ENCODE results near the gene VPS52.
"Not testable (repeated sequence)": the region's sequence is repeated elsewhere in the genome, so short reads cannot be mapped to it uniquely, and the experiment has no call there.

The VPS52 gene

DNA sequence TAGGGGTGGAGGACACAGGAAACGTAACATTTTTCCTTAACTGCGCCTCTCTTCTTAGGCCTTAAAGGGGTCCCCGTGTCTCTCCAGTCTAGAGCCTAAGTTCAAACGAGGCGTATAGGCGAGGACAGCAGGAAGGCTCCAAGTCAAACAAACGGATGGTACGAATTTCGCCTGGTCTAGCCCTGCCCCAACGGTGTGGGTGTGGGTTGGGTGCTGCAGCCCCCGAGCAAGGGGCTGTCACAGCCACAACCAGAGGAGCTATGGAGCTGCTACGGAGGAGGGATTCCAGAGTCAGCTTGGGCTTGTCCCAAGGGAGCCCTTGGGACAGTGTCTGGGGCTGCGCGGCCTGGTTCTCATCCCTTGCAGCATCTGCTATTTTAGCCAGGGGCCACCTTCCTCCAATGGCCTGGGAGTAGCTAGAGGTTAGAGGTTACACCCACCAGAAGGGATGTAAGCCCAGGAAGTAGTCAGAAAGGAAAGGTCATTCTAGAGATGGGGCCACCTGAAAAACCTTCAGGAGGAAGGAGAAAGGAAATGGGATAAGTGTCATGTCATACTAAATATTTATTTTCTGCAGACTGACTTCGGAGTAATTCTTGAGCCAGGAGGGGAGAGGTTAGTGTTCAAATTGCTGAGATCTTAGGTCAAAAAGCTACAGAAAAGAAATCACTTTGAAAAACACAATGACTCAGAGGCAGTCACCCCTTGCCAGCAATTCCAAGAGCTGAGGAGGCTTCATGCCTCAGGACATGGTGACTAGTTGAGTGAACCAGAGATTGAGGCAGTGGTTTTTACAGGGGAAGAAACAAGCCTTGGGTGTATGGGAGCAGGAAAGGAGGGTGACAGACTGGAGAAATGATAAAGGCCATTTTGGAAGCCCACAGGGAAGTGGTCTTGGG is 21.7 kb downstream of the VPS52 start:
- DNase-seq: no peak

DNA sequence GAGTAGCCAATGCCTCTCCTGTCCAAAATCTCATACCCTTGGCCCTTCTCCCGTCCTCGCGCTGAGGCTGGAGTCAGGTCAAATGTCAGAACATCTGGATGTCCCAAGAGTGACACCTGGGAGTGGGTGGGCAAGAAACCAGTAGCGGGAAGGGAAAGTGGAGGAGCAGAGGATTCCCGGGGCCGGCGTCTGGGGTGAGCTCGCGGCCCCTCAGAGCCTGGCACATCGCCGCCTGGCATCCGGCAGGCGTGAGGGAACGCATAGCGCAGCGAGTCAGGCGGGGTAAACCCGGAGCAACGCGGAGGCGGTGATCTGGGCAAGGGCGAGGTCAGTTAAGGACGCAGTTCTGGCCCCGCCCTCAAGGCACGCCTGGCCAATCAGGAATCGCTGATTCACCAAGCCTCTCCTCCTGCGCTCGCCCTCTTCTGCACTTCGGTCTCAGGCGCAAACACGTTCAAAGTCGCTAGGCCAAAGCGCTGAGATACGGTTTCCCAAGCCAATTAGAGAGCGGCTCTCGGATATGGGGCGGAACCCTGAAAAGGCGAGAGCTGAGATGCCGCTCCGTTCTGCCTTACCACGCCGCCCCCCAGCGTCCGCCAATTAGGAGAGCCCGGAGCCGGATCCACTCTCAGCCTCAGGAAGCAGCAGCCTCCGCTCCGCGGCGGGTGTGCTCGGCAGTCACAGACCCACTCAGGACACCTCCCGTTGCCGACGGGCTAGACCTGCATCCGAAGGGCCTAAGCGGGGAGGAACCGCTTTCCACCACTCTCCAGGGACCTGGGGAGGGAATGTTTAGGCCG is 22.5 kb downstream of the VPS52 start:
- peak; percentile 99 for DNase-seq

DNA sequence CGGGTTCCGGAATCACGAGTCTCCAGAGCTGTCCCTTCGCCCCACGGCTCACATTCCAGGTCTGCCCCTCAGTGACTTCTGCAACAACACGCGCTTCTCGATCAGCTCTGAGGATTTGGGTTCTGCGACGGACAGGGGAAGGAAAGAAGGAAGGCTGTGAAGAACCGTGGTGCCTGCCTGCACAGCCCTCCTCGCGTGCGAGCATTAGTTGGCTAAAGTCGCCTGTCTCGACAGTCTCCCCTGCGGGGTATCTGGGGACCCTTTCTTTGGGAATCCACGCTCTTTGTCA is 23.1 kb downstream of the VPS52 start:
- no peak for DNase-seq

DNA sequence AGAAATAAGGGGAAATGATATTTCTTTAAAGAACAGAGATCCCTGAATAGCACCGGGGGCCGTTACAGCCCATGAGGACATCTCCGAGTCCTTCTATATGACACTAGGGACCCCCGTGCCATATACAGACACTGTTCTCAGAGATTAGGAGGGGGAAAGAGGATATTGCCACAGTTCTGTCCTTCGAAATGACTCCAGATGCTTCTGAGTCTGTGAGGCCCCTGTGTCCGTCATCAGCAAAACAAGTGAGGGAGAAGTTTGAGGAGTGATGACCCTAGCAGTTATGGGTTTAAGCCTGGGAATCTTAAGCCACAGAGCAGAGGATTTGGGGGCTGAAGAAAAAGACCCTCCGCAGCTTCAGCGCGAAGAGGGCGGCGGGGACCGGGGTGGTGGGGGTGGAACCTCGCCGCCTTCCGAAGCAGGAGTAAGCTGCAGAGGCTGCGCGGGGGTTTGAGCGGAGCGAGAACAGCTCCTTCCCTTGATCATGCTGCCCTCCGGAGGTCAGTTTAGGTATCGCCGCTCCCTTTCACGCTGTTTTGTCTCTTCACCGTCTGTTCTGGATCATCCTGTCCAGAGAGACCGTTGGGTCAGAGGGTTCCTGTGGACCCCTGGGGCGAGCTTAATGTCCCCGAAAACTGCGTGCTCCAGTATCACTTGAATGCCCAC is 23.6 kb downstream of the VPS52 start:
- DNase-seq: peak; percentile 70

DNA sequence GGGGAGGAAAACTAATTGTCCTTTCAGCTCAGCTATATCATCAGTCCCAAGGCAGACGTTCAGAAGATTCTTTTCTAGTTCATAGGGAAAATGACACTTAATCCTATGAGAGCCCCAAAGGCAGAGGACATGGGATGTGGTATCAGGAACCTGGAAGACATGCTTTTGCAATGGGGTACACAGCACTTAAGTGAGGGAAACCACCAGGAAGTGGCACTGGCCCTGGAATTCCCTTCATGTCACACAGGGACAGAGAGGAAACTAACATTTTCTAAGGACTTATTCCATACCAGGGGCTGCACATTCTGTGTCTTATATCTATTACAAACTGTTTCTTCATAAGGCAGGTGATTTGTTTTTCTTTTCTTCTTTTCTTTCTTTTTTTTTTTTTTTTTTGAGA is 28.2 kb downstream of the VPS52 start:
- no peak for DNase-seq

DNA sequence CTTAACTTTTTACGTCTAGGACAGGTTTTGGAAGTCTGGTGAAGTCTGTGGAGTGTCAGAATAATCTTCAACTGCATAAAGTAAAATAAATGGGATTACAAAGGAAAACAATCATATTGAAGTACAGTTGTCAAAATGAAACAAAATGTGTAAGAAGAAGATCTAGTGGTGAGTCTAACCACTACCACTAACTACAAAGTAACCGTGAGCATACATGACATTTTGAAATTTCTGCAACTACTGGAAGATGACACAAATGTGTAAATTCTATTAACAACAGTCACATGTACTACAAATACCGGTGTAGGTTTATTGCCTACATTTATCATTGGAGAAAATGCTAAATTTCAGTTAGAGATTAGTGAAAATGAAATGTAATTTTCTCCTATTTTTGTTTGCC is 29.7 kb downstream of the VPS52 start:
- DNase-seq: no peak

DNA sequence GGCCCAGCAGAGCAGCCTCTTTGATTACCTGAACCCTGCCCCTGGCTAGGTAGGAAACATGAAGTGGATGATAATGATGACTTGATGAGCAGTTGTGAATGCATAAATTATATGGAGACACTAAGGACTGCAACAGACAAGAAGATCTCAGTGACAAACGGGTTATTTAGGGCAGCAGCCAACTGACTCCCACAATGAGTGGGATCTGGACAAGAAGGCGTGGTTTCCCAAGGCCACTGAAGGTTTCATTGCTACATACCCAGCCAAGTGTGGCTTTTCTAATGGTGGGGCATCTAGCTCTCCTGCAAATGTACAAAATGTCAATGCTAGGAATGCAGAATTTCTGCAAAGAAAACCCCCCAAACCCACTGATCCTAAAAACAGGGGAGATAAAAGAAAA is 33.9 kb downstream of the VPS52 start:
- DNase-seq: no peak

DNA sequence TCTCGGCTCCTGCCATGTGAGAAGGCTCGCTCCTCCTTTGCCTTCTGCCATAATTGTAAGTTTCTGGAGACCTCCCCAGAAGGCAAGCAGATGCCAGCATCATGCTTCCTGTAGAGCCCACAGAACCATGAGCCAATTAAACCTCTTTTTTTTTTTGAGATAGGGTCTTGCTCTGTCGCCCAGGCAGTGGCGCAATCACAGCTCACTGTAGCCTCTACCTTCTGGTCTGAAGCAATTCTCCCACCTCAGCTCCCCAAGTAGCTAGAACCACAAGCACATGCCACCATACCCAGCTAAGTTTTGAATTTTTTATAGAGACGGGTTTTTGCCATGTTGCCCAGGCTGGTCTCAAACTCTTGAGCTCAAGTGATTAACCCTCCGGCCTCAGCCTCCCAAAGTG is 34.8 kb downstream of the VPS52 start:
- no peak for DNase-seq

DNA sequence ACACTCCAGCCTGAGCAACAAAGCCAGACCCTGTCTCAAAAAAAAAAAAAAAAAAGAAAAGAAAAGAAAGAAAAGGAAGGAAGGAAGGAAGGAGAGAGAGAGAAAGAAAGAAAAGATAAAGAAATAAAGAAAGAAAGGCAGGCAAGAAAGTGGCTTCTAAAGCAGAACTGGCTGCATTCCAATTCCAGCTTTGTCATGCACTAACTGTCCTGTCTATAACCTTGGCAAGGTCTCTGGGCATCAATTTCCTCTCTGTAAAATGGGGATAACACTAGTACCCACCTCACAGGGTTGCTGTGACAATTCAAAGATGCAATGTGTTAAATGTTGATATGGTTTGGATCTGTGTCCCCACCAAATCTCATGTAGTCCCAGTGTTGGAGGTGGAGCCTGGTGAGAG is 35.3 kb downstream of the VPS52 start:
- DNase-seq: no peak

DNA sequence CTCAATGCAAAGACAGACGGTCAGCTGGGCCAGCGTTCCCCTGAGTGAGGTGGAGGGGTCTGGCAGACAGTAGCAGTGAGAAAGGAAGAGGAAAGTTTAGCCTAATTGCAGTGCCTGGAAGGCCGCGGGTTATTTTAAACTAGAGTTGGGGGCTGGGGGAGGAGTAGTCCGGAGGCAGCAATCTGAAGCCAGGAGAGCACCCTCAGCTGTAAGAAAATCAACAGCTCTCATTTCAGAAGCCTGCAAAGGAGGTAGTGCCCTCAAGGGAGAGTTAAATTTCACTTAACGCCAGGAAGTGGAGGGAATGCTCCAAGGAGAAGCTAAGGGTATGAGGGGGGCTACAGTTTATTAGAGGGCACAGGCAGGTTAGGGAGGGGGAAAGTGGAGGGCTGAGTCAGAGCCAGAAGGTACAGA is 36.4 kb downstream of the VPS52 start:
- DNase-seq: no peak

DNA sequence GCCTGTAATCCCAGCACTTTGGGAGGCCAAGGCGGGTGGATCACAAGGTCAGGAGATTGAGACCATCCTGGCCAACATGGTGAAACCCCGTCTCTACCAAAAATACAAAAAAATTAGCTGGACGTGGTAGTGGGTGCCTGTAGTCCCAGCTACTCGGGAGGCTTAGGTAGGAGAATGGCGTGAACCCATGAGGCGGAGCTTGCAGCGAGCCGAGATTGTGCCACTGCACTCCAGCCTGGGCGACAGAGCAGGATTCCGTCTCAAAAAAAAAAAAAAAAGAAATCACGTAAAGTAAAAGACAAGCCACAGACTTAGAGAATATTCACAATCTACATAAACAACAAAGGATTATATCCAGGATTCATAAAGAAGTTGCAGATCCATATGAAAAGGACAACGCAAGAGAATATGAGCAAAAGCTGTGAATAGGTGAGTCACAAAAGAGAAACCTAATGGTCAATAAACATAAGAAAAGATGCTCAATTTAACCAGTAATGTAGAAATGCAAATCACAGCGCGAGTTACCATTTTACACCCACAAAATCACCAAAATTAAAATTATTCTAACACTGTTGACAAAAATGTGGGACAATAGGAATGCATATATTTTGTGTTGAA is 45.1 kb downstream of the VPS52 start:
- DNase-seq: not testable (repeated sequence)

DNA sequence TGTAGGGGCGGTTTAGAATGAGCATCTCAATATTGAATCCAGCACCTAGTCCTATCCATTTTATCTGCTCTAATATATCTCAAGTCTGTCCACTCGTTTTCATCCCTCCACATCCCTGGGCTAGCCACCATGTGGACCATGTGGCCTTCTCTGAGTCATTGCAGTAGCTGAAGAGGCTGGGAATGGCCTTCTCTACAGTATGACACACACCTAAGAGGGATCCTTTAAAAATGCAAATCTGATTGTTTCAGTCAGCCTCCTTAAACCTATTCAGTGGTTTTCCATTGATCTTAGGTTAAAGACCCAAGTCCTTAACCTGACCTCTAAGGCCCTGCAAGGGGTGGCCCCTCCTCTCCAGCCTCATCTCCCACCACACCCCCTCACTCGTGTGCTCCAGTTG is 54.0 kb downstream of the VPS52 start:
- DNase-seq: no peak

DNA sequence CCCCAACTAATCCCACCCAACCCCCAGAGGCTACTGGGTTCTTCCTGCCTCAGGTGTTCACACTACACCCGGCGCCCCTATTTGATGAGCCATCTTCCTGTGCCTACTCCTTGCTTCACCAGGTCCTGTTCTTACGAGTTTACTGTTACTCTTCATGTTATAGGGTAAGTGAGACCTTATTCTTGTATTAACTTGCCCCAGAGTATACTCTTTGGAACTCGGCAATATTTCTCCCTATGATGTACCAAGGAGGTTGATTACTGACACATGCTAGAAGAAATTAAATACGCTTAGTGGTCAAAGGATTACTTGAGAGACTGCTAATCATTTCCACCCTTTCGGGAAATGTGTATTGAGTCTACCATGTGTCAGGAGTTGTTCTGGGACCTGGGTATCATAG is 54.4 kb downstream of the VPS52 start:
- no peak for DNase-seq

DNA sequence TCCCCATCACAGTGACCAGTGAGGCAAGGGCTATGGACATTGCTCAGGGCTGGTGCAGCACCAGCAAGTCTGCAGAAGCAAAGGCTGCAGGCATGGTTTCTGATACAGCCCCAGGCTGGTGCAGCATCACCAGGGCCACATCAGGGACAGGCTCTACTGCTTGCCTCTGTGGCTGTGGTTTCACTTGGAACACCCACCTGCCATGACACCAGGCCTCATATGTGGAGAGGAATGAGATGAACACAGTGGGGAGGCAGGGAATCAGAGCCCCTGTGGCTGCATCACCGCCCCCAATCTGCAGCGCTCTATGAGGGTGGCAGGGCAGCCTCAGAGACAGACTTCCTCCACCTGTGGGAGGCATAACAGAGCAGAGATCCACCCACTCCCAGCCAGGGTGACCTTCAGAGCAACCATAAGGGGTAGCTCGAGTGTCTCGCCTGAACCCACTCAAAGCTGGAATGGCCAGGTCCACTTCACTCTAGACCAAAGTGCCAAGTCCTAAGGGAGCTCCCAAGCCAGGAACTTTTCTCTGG is 55.5 kb downstream of the VPS52 start:
- DNase-seq: no peak

DNA sequence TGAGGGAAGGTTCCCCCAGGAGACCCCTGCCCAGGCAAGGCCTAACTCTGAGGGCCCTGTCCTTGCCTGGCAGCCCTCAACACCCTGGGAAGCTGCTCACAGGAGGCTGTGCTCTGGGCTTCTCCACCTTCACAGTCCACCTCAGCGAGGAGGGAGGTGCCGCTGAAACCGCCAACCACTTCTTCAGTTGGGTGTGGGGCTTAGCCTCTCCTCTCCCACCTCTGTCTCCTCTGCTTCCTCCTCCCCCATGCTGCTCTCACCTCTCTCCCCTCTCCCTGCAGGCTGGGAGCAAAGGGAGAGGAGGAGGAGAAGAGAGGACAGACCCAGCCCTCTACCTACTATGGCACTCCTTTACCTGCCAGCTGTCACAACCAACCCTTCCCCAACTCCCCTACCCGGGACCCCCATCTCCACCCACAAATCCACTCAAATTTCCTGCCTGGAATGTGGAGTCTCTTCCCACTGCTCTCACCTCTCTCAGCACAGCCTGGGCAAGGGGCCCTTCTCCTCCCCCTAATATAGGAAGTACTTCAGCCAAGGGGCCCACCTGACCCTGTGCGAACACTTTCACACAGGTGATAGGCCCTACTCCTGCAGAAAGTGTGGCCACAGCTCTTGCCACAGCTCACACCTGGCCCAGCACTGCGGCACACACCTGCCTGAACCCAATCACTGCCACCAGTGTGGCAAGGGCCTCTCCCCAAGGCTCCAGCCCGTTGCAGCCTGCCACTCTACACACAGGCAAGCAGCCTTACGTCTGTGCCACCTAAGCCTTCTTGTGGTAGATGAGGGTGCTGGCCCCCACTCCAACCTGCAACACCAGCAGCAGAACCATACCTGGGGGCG is 56.2 kb downstream of the VPS52 start:
- DNase-seq: no peak

DNA sequence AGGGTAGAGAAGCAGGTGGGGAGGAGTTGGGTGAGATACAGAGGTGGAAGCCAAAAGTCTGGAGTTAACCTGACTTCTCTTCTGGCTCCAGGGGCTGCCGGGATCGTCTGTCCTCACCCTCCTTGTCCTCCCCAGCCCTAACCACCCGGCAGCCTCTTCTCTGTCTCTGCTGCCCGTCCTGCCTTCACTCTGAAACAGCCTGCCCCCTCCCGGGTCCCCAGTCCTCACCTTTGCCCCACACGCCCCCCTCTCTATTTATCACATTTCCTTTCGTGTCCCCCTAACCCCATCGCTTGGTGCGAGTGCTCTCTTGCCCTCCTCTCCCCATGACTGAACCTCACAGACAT is 57.7 kb downstream of the VPS52 start:
- no peak for DNase-seq

DNA sequence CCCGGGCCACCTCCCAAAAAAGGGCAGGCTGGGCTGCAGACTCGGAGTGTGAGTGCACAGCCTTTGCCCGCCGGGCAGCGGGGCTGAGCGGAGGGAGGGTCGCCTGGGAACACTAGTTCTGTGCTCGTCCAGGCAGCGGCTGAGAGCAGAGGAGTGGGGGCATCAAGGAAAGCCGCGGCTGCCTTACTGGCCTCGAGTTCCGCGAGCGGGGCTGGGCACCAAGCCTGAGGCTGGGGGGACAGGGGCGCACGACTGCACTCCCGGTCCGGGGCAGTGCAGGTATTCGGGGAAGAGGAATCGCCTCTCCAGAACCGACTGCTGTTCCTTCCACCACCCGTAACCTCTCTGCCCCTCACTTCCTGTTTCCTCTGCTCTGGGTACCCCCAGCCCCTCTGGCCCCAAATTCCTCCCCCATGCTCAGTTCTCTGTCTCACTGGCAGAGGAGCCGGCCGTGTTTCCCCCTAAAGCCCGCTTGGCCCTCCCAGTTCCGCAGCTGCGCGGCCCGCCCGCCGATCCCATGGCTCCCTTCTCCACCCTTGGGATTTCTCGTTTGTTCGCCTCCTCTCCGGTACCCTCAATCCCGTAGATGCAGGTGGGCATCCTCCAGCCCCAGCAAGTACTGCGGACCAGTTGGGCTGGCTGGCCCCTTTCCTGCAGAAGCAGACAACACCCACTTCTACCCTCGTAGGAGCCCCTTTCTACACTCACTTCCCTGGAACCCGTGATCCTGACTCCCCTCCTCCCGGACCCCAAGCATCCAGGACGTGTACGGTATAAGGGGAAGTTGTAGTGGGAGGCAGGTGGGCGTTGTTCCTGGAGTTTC is 58.3 kb downstream of the VPS52 start:
- peak; percentile 8 for DNase-seq

DNA sequence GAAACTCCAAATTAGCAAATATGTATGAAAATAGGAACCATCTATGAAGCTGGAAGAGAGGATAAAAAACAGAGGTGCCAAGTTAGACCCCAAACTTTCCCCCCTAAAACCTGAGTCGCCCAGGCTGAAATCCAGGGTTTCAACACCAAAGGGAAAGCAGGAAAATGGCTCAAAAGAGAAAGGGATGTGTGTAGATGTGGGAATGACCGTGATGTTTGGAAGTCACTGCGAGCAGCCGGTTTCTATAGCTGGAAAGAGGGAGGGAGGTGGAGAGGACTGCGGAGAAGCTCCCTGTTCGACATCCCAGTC is 58.9 kb downstream of the VPS52 start:
- DNase-seq: no peak

DNA sequence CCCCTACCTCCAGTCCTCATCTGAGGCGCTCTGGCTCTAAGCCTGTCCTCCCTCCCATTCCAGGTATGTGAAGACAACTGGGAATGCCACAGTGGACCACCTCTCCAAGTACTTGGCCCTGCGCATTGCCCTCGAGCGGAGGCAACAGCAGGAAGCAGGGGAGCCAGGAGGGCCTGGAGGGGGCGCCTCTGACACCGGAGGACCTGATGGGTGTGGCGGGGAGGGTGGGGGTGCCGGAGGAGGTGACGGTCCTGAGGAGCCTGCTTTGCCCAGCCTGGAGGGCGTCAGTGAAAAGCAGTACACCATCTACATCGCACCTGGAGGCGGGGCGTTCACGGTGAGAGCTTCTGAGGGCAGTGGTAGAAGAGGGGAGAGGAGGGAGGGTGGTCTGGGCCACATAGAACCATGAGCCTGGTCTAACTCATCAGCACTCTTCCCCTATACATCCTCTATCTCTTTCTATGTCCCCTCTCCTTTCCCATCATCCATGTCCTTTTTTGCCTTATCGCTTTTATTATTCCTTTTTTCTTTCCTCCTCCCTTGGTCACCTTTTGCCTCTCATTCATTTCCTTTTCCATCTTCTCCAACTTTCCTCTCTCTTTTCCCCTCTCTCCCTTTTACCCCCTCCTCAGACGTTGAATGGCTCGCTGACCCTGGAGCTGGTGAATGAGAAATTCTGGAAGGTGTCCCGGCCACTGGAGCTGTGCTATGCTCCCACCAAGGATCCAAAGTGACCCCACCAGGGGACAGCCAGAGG is 59.8 kb downstream of the VPS52 start:
- DNase-seq: no peak

DNA sequence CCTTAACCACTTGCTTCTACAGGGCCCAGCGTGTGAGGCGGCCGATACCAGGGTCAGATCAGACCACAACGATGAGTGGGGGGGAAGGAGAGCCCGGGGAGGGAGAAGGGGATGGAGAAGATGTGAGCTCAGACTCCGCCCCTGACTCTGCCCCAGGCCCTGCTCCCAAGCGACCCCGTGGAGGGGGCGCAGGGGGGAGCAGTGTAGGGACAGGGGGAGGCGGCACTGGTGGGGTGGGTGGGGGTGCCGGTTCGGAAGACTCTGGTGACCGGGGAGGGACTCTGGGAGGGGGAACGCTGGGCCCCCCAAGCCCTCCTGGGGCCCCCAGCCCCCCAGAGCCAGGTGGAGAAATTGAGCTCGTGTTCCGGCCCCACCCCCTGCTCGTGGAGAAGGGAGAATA is 60.5 kb downstream of the VPS52 start:
- DNase-seq: no peak

DNA sequence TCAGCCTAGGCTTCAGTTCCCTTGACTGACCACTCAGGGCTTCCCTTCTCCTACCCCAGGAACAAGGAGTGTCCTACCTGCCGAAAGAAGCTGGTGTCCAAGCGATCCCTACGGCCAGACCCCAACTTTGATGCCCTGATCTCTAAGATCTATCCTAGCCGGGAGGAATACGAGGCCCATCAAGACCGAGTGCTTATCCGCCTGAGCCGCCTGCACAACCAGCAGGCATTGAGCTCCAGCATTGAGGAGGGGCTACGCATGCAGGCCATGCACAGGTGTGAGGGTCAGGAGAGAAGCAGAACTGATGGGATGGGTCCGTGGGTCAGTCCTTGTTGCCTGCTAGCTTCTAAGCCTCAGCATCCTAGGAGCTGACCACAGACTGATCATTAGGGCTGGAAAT is 61.8 kb downstream of the VPS52 start:
- DNase-seq: no peak
